ENCODE results near the gene ELOB.
A peak's percentile ranks its signal among the peaks of the same experiment; 100 is the strongest.

Gene ELOB

GRCh38 chr16:2810651-2811050, 33.6 kb upstream of the ELOB start:
- no peak for DNase-seq (ENCODE audit: low read depth)

GRCh38 chr16:2809149-2809760, 32.2 kb upstream of the ELOB start:
- DNase-seq (ENCODE audit: low read depth) = no peak

GRCh38 chr16:2808181-2808580, 31.1 kb upstream of the ELOB start:
- no peak for DNase-seq (ENCODE audit: low read depth)

GRCh38 chr16:2806286-2806685, 29.2 kb upstream of the ELOB start:
- DNase-seq (ENCODE audit: low read depth) = no peak

GRCh38 chr16:2804728-2805127, 27.6 kb upstream of the ELOB start:
- DNase-seq (ENCODE audit: low read depth) = no peak

GRCh38 chr16:2803545-2804195, 26.6 kb upstream of the ELOB start:
- DNase-seq (ENCODE audit: low read depth) = no peak

- DNase-seq (ENCODE audit: low read depth) = no peak
Measured at GRCh38 chr16:2799859-2800226, 22.8 kb upstream of the ELOB start.

- no peak for DNase-seq (ENCODE audit: low read depth)
Measured at GRCh38 chr16:2799205-2799858, 22.3 kb upstream of the ELOB start.

GRCh38 chr16:2798723-2799204, 21.7 kb upstream of the ELOB start:
- DNase-seq (ENCODE audit: low read depth) = no peak

- DNase-seq (ENCODE audit: low read depth) = no peak
Measured at GRCh38 chr16:2795395-2796143, 18.5 kb upstream of the ELOB start.

GRCh38 chr16:2792940-2793339, 15.9 kb upstream of the ELOB start:
- DNase-seq (ENCODE audit: low read depth) = no peak

- DNase-seq (ENCODE audit: low read depth) = no peak
Measured at GRCh38 chr16:2791174-2791573, 14.1 kb upstream of the ELOB start.

GRCh38 chr16:2790631-2791030, 13.6 kb upstream of the ELOB start:
- DNase-seq (ENCODE audit: low read depth) = no peak

- no peak for DNase-seq (ENCODE audit: low read depth)
Measured at GRCh38 chr16:2787961-2788360, 10.9 kb upstream of the ELOB start.

GRCh38 chr16:2787406-2787805, 10.3 kb upstream of the ELOB start, which contains the start of gene PRSS33:
TSS of gene PRSS33 (minus strand) at chr16:2787560. CDS start at chr16:2786547, 1,013 bp downstream.
- DNase-seq (ENCODE audit: low read depth) = no peak

- no peak for DNase-seq (ENCODE audit: low read depth)
Measured at GRCh38 chr16:2786826-2787151, 9.7 kb upstream of the ELOB start.

GRCh38 chr16:2786061-2786825, 9.2 kb upstream of the ELOB start:
- DNase-seq (ENCODE audit: low read depth) = no peak

- peak; percentile 23 for DNase-seq (ENCODE audit: low read depth)
Measured at GRCh38 chr16:2785101-2785991, 8.3 kb upstream of the ELOB start.

- DNase-seq (ENCODE audit: low read depth) = no peak
Measured at GRCh38 chr16:2784358-2785100, 7.4 kb upstream of the ELOB start.
